GM23338 (cell line): ENCODE results near the gene RAB31.

Source experiments
- EZH2 ChIP-seq: fragments of 200-600 bp; sonication (generic); IDR thresholded peaks from one replicate; pipeline ENCODE4 v1.8.0; 2017; ENCODE audit warnings: antibody characterized with exemption, mild to moderate bottlenecking, low read depth; ENCODE audit not compliant: unreplicated experiment
- EZH2phosphoT487 ChIP-seq: fragments of 200-600 bp; sonication (generic); IDR thresholded peaks from one replicate; pipeline ENCODE4 v1.8.1; 2018; ENCODE audit warnings: antibody characterized with exemption; ENCODE audit not compliant: unreplicated experiment
- POLR2AphosphoS5 ChIP-seq: IDR thresholded peaks from 2 replicates; pipeline ENCODE4 v1.6.1; 2016; ENCODE audit warnings: antibody characterized with exemption, low read depth
- ZNF114 ChIP-seq: fragments of 250-450 bp; sonication (Bioruptor Pico); IDR thresholded peaks from 2 replicates; pipeline ENCODE4 v1.5.0; 2020; ENCODE audit warnings: mild to moderate bottlenecking, moderate library complexity
- TF ChIP-seq, protein P1 (sequence below), 2 experiments: fragments of 200-600 bp in 1 of 2; sonication (generic) in 1 of 2; conservative IDR thresholded peaks; 2 replicates each; pipeline versions ENCODE4 v1.5.1 to v1.6.1; 2016 to 2017; ENCODE audit warnings: antibody characterized with exemption in 2 of 2, low read depth in 2 of 2, mild to moderate bottlenecking in 2 of 2, moderate library complexity in 1 of 2

GRCh38 chr18:9810299-9810698 is 102.2 kb downstream of the RAB31 start:
- TF ChIP-seq ZNF114 (CRISPR knock-in tag), result no peak
- no peak for TF ChIP-seq EZH2
- no peak for TF ChIP-seq POLR2AphosphoS5
- no peak for TF ChIP-seq EZH2phosphoT487
- TF ChIP-seq, protein P1, sequence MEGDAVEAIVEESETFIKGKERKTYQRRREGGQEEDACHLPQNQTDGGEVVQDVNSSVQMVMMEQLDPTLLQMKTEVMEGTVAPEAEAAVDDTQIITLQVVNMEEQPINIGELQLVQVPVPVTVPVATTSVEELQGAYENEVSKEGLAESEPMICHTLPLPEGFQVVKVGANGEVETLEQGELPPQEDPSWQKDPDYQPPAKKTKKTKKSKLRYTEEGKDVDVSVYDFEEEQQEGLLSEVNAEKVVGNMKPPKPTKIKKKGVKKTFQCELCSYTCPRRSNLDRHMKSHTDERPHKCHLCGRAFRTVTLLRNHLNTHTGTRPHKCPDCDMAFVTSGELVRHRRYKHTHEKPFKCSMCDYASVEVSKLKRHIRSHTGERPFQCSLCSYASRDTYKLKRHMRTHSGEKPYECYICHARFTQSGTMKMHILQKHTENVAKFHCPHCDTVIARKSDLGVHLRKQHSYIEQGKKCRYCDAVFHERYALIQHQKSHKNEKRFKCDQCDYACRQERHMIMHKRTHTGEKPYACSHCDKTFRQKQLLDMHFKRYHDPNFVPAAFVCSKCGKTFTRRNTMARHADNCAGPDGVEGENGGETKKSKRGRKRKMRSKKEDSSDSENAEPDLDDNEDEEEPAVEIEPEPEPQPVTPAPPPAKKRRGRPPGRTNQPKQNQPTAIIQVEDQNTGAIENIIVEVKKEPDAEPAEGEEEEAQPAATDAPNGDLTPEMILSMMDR (conservative IDR thresholded peaks at IDR 0.05; ENCODE audit: low read depth in 2 of 2), result no peak
